Keratinocyte (primary cell): ENCODE results near the gene ANKRD44. TPM values are rescaled to one million over a fixed set of nuclear protein-coding genes. Genes with fewer than 3 reads are reported as not detected.

Experiments used
- DNase-seq: peaks from one replicate; pipeline ENCODE4 v3.0.0-alpha.2; 2011; ENCODE audit warnings: low read depth, missing footprints, low spot score
- FAIRE-seq: peaks from 2 replicates; lab custom pipeline; 2011; peaks lifted over from hg19 to GRCh38; lab: Jason Lieb, UNC
- H2AFZ ChIP-seq: 2 replicates; pipeline ENCODE4 v1.6.0; 2012; ENCODE audit warnings: low read length, control low read depth, inconsistent platforms; ENCODE audit not compliant: control insufficient read depth
- H3K27ac ChIP-seq: 2 replicates; pipeline ENCODE4 v1.5.1; 2011; ENCODE audit warnings: low read length; ENCODE audit not compliant: control insufficient read depth, insufficient read depth
- H3K27me3 ChIP-seq: 3 replicates; pipeline ENCODE4 v1.6.0; 2011; ENCODE audit warnings: low read length; ENCODE audit not compliant: control insufficient read depth, insufficient read depth; ENCODE audit errors: extremely low read depth
- H3K36me3 ChIP-seq, 2 experiments: 2 replicates in 1 of 2; 3 replicates in 1 of 2; pipeline ENCODE4 v1.5.1; 2011; ENCODE audit warnings: low read length in 2 of 2, mild to moderate bottlenecking in 1 of 2; ENCODE audit not compliant: control insufficient read depth in 2 of 2, insufficient read depth in 2 of 2; ENCODE audit errors: extremely low read depth in 1 of 2
- H3K4me1 ChIP-seq: 3 replicates; pipeline ENCODE4 v1.5.1; 2011; ENCODE audit warnings: low read length; ENCODE audit not compliant: control insufficient read depth, insufficient read depth; ENCODE audit errors: extremely low read depth
- H3K4me2 ChIP-seq: 3 replicates; pipeline ENCODE4 v1.6.0; 2011; ENCODE audit warnings: low read depth, low read length; ENCODE audit not compliant: control insufficient read depth, insufficient read depth; ENCODE audit errors: extremely low read depth
- H3K4me3 ChIP-seq, 3 experiments: fragments of 200-600 bp in 1 of 3; sonication (generic) in 1 of 3; 2 replicates in 2 of 3; 3 replicates in 1 of 3; pipeline ENCODE4 v1.5.1; 2011 to 2016; ENCODE audit warnings: low read length in 3 of 3, mild to moderate bottlenecking in 3 of 3, control low read depth in 2 of 3, inconsistent platforms in 1 of 3, low read depth in 1 of 3, mixed read lengths in 1 of 3, mixed run types in 1 of 3, moderate library complexity in 1 of 3; ENCODE audit not compliant: control insufficient read depth in 2 of 3, insufficient read depth in 2 of 3; ENCODE audit errors: extremely low read depth in 1 of 3
- H3K79me2 ChIP-seq: 2 replicates; pipeline ENCODE4 v1.6.0; 2012; ENCODE audit warnings: low read length; ENCODE audit not compliant: control insufficient read depth, insufficient read depth
- H3K9ac ChIP-seq: 3 replicates; pipeline ENCODE4 v1.6.0; 2011; ENCODE audit warnings: low read length; ENCODE audit not compliant: control insufficient read depth, insufficient read depth; ENCODE audit errors: extremely low read depth
- H3K9me1 ChIP-seq: 3 replicates; pipeline ENCODE4 v1.6.0; 2011; ENCODE audit warnings: low read length; ENCODE audit not compliant: control insufficient read depth, insufficient read depth; ENCODE audit errors: extremely low read depth
- H3K9me3 ChIP-seq: 2 replicates; pipeline ENCODE4 v1.5.1; 2012; ENCODE audit warnings: low read depth, low read length; ENCODE audit not compliant: control insufficient read depth
- H4K20me1 ChIP-seq: 3 replicates; pipeline ENCODE4 v1.6.0; 2011; ENCODE audit warnings: low read length; ENCODE audit not compliant: control insufficient read depth, insufficient read depth; ENCODE audit errors: extremely low read depth
- EZH2 ChIP-seq: IDR thresholded peaks from one replicate; pipeline ENCODE4 v1.6.1; 2012; ENCODE audit warnings: inconsistent platforms, mild to moderate bottlenecking, low read length, moderate library complexity
- dilution Hi-C: fragments of 300-500 bp; cut with MboI; formaldehyde crosslinking; loops from one replicate; pipeline ENCODE4 v1.7.0; 2020; ENCODE audit warnings: low sequenced_read_pairs; ENCODE audit not compliant: extremely low pct_ligation_motif_present
- polyA plus RNA-seq, 5 experiments: library from polyadenylated mRNA; depleted of rRNA in 3 of 5; stranded (reverse) in 3 of 5; stranded (forward) in 1 of 5; unstranded in 1 of 5; fragments of >200 nt; gene quantifications; 1 replicate in 1 of 5; 2 replicates in 3 of 5; 3 replicates in 1 of 5; pipeline versions ENCODE4 v1.2.1 to v1.2.3, GENCODE V29; 2011 to 2012; ENCODE audit warnings: missing spikeins in 2 of 5, low read depth in 1 of 5, low replicate concordance in 1 of 5
- TF ChIP-seq, protein P1 (sequence below), 3 experiments: IDR thresholded peaks in 1 of 3; conservative IDR thresholded peaks in 1 of 3; optimal IDR thresholded peaks in 1 of 3; 2 replicates in 2 of 3; 3 replicates in 1 of 3; pipeline versions ENCODE3 to v1.5.1; 2011; ENCODE audit warnings: low read length in 3 of 3, mild to moderate bottlenecking in 3 of 3, moderate library complexity in 2 of 3, control low read depth in 1 of 3, inconsistent platforms in 1 of 3; ENCODE audit not compliant: insufficient read depth in 2 of 3; ENCODE audit errors: extremely low read depth in 1 of 3

Gene ANKRD44
- polyA plus RNA-seq, 1 donor (not counting 4 experiments of a cell fraction or from before 2014, with no cell fraction given) = 0.35 TPM

DNA sequence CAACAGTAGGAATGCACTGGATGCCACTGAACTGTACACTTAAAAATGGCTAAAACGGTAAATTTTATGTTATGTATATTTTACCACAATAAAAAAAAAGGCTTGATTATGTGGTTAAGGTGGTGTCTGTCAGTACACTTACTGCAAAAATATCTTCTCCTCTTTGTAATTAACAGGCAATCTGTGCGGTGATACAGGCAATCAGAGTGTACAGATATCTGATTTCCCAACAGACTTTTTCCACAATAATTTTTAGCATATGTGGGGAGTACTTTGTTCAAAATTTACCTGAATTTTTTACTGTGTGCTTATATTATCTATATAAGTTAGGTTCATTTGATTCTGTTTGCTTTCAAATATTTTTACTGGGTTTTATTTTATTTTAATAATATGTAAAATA, 209.1 kb downstream of the ANKRD44 start:
- Histone ChIP-seq H3K36me3 (no peaks in the 10 kb centered on the region), H3K9ac (no peak overlapping the region), H2AFZ (no peak overlapping the region), H3K27ac (no peak overlapping the region), H3K79me2 (no peaks in the 10 kb centered on the region), H3K4me1 (no peaks in the 10 kb centered on the region), H3K9me3 (no peaks in the 10 kb centered on the region), H3K9me1 (no peaks in the 10 kb centered on the region), H3K27me3 (no peaks in the 10 kb centered on the region), H3K4me3 (no peak overlapping the region), H4K20me1 (no peaks in the 10 kb centered on the region), H3K4me2 (no peak overlapping the region)
- TF ChIP-seq, protein P1, sequence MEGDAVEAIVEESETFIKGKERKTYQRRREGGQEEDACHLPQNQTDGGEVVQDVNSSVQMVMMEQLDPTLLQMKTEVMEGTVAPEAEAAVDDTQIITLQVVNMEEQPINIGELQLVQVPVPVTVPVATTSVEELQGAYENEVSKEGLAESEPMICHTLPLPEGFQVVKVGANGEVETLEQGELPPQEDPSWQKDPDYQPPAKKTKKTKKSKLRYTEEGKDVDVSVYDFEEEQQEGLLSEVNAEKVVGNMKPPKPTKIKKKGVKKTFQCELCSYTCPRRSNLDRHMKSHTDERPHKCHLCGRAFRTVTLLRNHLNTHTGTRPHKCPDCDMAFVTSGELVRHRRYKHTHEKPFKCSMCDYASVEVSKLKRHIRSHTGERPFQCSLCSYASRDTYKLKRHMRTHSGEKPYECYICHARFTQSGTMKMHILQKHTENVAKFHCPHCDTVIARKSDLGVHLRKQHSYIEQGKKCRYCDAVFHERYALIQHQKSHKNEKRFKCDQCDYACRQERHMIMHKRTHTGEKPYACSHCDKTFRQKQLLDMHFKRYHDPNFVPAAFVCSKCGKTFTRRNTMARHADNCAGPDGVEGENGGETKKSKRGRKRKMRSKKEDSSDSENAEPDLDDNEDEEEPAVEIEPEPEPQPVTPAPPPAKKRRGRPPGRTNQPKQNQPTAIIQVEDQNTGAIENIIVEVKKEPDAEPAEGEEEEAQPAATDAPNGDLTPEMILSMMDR (optimal IDR thresholded peaks at IDR 0.05 in 1 of 3, IDR thresholded peaks at IDR 0.05 in 1 of 3, conservative IDR thresholded peaks at IDR 0.05 in 1 of 3; ENCODE audit: extremely low read depth in 1 of 3, insufficient read depth in 2 of 3, low read length in 3 of 3) = no peak
- TF ChIP-seq EZH2 = no peak
- FAIRE-seq = no peak
- dilution Hi-C loops = no loop called here
- no peak for DNase-seq

- Histone ChIP-seq H3K27me3 (no peaks in the 10 kb centered on the region), H3K9me3 (no peaks in the 10 kb centered on the region), H3K9me1 (no peaks in the 10 kb centered on the region), H3K4me3 (no peak overlapping the region), H4K20me1 (no peaks in the 10 kb centered on the region), H2AFZ (no peak overlapping the region), H3K4me2 (no peak overlapping the region), H3K27ac (no peak overlapping the region), H3K36me3 (no peaks in the 10 kb centered on the region), H3K79me2 (no peaks in the 10 kb centered on the region), H3K9ac (no peak overlapping the region), H3K4me1 (no peaks in the 10 kb centered on the region)
- no peak for FAIRE-seq
- TF ChIP-seq, protein P1 (optimal IDR thresholded peaks at IDR 0.05 in 1 of 3, IDR thresholded peaks at IDR 0.05 in 1 of 3, conservative IDR thresholded peaks at IDR 0.05 in 1 of 3; ENCODE audit: extremely low read depth in 1 of 3, insufficient read depth in 2 of 3, low read length in 3 of 3) = no peak
- no peak for TF ChIP-seq EZH2
- dilution Hi-C loops = no loop called here
- DNase-seq = no peak
Observed at GRCh38 chr2:197097578-197098366, 212.8 kb downstream of the ANKRD44 start.
